Jurkat, Clone E6-1 (cell line): ENCODE data around the gene CIDEB.

Experiments
- DNase-seq: peaks from one replicate; pipeline ENCODE4 v3.0.0-alpha.2; 2011; ENCODE audit warnings: low read depth, low spot score
- H3K4me3 ChIP-seq: 2 replicates; pipeline ENCODE4 v1.5.1; 2011; ENCODE audit warnings: mild to moderate bottlenecking, low read length, control low read depth, moderate library complexity

CIDEB gene

GRCh38 chr14:24315243-24315806 lies 7.5 kb upstream of the CIDEB start:
- no peak overlapping the region for H3K4me3 ChIP-seq
- DNase-seq, result no peak

DNA sequence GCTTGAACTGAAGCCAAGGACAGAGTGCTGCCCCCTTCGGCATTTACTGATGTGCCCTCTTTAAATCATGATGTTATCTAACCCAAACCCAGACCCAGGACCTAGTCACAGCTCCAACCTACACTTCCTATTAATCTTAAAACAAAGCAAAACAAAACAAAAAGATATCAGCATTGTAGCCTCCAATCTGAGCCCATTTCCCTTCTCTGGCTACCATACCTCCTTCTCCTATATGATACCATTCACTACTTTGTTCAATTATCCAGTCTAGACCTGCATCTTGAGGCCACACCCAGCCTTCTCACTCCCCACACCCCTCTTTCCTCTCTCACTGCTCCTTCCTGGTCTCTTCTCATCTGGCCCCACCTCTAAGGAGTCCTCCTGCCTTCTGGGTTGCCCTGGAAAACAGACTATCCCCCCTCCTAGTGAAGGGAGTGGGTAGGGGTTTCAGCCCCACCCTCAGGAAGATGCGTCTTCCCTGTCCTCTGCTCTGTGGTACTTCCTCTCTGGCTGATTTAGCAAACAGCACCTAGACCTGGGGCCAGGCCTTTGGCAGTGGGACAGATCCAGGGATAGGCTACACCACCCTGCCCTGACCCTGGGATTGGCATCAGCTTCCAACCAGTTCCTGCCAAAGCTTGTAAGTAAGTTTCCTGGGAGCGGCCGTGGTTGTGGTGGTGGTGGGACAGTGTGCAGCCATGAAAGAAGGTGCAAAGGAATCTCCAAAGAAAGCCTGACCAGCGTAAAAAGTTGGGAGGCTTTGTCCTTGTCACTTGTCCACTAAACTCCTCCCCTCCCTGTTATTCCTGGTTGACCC lies 6.8 kb upstream of the CIDEB start:
- no peak for DNase-seq
- no peak overlapping the region for H3K4me3 ChIP-seq

DNA sequence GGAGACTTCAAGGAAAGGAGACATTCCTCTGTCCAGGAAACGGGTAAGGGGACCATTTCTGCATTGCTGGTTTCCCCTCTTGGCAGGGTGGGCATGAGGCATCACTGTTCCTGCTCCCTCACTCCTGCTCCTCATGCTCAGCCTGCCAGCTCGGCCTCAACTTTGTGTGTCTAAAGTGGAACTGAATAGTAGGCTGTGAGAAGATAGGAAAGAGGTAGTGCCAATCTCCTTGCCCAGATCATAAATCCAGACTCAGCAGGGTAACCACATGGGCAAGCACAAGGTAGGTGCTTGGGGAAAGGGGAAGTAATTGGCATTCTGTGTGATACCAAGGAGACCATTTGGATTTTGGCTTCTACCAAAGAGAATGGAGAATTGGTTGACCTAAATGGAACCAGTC lies 6.1 kb upstream of the CIDEB start:
- DNase-seq, result no peak

GRCh38 chr14:24312736-24313507 lies 5.1 kb upstream of the CIDEB start:
- H3K4me3 ChIP-seq, result peak overlapping the region; percentile 18

More for the DNA sequence above, 6.1 kb upstream of the CIDEB start:
- H3K4me3 ChIP-seq, result no peak overlapping the region

DNA sequence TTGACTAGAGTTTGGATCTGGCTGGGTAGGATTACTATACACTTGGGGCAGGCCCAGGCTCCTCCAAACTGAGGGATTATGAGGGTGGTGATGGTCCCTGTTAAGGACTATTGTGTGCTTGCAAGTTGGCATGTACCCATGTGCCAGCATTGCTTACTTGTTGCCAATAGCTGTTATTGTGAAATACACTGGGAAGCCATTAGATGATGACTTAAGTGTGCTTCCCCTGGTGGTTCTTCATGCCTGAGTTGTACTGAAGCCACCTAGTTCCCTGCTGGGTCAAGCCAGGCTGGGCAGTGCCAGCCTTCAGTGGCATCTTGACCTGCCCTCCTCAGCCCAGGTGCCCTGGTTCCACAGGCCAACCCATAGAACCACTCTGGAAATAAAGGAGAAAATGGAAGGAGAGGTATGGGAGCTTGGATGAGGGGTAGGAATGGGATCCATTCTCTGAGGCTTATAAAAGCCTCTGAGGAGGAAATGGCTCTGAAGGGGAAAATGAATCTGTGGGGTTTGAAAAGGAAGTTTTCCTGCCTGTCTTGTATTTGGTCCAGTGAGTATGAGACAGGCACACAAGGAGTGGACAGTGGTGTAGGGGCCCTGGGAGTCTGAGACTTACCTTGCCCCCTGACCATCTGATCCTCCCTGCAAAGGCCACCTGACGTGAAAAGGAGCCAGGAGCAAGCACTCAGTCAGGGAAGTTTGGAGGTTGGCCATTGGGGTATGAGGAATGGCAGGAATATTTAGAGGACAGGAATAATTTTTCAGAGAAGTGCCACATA lies 4.2 kb upstream of the CIDEB start:
- no peak for DNase-seq
- H3K4me3 ChIP-seq, result no peak overlapping the region

More at GRCh38 chr14:24312736-24313507, 5.1 kb upstream of the CIDEB start:
- DNase-seq, result peak; percentile 75

- no peak within 1 kb of the TSS for H3K4me3 ChIP-seq
- no peak for DNase-seq
Measured at GRCh38 chr14:24310646-24311604, 3.1 kb upstream of the CIDEB start, which contains the start of gene LTB4R. TSS of gene LTB4R (plus strand) at chr14:24311502. CDS start at chr14:24315652, 4,150 bp downstream.

DNA sequence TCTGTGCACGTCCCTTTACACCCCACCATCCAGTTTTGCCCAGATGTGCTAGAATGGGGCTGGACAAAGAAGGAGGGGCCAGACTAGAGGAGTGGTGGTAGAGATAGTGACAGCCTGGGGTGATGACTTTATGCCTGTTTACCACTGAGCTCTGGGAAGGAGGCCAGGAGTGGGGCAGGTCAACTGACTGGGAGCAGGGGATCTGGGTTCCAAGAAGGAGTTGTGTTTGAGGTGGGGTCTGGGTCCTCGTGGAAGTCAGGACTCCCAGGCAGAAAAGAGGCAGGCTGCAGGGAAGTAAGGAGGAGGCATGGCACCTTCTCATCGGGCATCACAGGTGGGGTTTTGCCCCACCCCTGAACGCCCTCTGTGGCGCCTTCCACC lies 2.5 kb upstream of the CIDEB start:
- no peak overlapping the region for H3K4me3 ChIP-seq
- DNase-seq, result no peak

DNA sequence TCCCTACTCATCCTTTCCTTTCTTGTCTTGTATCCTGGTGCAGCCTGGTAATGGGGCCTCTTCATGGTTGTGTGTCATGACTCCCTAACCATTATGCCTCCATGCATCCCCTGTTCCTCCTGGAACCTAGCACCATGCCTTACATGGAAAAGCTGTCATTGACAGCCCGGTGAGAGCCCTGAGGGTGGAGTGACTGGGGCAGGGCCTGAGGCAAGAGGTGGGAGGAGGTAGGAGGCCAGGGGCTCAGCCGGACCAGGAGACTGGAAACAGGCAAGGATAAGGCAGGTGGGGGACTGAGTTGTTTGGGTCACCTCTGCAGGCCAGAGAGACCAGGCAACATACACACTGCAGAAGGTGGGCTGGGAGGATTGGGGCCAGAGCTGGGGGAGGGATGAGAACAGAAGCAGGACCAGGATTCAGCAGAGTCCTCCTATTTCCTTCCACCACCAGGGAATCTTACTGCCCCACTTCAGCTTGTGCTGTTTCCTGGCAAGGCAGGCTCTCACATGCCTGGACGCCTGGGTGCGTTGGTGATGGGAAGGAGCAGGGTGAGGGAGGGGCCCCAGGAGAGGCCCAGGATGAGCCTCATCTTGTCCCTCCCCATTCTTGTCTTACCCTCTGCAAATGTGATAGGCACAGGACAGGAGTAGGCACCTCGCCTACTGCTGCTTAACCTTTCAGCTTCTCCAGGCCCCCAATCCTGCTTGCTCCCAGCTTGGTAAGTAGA lies 1.9 kb upstream of the CIDEB start, which contains the start of gene LTB4R2:
Gene LTB4R2, plus strand, starts transcription at position 603 of the 727 bp plus-strand sequence. CDS start 525 bp downstream, outside the sequence.
- H3K4me3 ChIP-seq, result no peak within 1 kb of the TSS
- DNase-seq, result no peak

DNA sequence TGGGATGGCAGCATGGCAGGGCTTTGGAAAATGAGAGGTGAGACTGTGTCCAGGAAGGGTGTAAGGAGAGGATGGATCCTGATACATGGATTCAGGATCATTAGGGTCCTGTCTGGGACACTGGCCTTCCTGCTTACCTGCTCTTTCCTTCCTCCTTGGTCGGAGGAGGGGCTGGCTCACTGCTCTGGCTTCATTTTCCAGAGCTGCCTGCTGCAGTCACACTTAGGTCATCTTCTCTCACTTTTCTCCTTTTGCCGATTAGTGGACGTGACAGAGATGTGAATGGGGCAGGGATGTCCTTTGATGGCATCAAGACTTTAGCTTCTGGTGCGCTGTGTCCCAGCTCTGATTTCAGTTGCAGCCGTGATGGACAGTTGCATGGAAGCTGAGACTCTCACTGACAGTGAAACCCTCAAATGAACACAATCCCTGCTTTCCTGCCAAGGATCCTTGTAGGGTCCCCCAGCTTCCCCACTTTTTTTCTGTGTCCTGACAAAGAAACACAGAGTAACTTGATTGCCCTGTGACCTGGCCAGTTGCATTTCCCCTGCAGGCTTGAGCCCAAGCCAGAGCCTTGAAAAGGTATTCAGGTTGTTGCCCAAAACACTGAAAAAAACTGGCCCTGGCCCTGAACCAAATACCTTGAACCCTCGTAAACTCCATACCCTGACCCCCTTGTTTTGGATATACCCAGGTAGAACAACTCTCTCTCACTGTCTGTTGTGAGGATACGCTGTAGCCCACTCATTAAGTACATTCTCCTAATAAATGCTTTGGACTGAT lies 756 bp upstream of the CIDEB start:
- H3K4me3 ChIP-seq, result no peak overlapping the region
- DNase-seq, result no peak

DNA sequence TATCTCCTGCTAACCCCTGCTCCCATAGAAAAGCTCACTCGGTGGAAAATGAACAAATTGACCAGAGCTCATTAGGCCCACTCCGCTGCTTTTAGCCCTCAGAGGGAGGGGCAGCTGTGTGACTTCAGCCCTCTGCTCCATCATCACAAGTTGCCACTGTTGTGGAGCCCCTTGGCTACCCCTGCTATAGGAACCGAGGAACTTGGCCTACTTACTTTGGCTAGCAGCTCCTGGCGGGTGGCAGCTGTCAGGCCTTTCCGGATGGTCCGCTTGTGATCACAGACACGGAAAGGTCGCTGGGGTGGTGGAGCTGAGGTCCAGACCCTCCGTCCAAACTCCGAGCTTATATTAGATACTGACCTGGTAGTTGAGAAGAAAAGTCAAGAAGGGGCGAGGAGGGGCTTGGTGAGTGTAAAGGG lies 612 bp downstream of the CIDEB start:
- no peak for DNase-seq

GRCh38 chr14:24304019-24304387 lies 3.8 kb downstream of the CIDEB start:
- no peak for DNase-seq
- H3K4me3 ChIP-seq, result no peak overlapping the region

More for the DNA sequence above, 612 bp downstream of the CIDEB start:
- no peak overlapping the region for H3K4me3 ChIP-seq

DNA sequence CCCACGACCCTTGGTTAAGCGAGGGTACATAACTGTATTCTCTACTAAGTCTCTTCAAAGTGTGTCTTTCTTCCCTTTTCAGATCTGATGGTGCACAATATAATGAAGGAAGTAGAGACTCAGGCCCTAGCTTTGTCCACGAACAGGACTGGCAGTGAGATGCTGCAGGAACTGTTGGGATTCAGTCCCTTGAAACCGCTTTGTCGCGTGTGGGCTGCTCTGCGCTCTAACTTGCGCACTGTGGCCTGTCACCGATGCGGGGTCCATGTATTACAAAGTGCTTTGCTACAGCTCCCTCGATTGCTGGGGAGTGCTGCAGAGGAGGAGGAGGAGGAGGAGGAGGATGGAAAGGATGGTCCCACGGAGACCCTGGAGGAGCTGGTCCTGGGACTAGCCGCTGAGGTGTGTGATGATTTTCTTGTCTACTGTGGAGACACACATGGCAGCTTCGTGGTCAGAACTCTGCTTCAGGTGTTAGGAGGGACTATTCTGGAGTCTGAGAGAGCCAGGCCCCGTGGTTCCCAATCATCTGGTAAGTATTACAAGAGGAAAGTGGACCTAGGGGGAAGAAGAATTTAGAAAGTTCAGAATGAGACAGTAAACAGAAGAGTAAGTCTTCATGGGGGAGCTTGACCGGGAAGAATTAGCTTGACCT lies 7.3 kb downstream of the CIDEB start:
- no peak for DNase-seq

DNA sequence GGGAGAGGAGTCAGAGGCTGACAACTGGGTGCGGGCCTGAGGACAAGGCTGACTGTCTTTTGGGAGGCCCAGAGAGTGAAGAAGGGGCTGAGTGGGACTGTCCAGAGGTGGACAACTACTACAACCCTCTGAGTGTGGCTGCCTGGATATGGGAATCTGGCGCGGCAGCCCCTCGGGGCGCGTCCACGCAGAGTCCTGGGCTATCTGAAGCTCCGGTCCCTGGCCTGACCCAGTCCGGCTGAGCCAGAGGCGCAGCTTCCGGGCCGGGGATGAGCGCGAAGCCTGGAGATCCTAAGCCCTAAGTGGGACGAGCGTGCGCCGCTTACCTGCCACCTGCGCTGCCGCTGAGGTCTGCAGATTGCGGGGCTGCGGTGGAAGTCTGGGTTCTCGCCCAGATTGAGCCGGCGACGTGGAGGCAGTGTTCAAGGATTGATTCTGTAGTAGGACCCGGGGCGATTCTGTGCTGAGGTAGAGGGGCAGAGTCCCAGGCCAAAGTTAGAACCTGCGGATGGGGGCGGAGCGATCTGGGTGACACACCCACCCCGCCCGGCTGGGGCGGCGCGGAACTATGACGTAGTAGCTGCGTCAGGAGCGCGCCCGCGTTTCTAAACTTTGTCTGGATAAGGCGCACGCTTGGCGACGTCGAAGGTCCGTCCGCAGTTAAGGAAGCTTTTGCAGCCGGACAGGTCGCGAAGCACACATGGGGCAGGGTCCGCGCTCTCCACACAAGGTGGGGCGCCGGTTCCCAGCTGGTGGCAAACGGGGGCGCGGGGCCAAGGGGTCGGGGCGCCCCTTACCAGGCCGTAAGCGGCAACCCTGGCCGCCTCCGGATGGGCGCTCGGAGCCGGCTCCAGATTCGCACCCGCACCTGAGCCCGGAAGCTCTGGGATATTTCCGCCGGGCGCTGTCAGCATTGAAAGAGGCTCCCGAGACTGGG lies 8.3 kb downstream of the CIDEB start, which contains the start of the genes DHRS1 and NOP9:
Gene DHRS1, minus strand, starts transcription at position 526 of the 937 bp plus-strand sequence. CDS start 674 bp downstream, outside the sequence.
Gene NOP9, plus strand, starts transcription at position 596 of the 937 bp plus-strand sequence. Its CDS starts 105 bp downstream, at position 701.
- H3K4me3 ChIP-seq, result peak within 1 kb of the TSS; percentile 94
- DNase-seq, result peak; percentile 84

More for the DNA sequence above, 7.3 kb downstream of the CIDEB start:
- peak overlapping the region; percentile 94 for H3K4me3 ChIP-seq

DNA sequence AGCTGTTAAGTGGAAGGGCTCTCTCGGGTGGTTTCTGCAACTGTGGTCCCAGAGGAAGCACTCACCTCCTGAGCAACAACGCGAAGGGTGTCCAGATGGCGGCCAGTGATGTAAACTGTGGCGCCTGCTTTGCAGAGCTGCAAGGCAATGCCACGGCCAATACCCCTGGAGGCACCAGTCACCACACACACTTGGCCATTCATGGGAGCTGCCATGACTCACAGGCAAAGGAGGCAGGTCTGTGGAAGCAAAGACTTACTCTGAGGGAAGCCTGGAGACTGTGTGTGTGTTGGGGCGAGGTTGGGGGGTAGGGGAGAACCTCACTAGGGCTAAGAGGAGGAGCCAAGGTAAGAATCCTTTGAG lies 8.9 kb downstream of the CIDEB start:
- DNase-seq, result no peak
- H3K4me3 ChIP-seq, result peak overlapping the region; percentile 94
